HT1080 (cell line): Measurements from ENCODE around the gene RBKS. TPM values are rescaled to one million over a fixed set of nuclear protein-coding genes. Genes with fewer than 3 reads are reported as not detected.

ENCODE experiments used
- DNase-seq: peaks from one replicate; pipeline ENCODE4 v3.0.0-alpha.2; 2015; ENCODE audit warnings: low read depth
- total RNA-seq: library from RNA; depleted of rRNA; stranded (reverse); fragments of >200 nt; shearing (Covaris generic); gene quantifications from 2 replicates; pipeline ENCODE4 v1.2.3, GENCODE V29; 2014; rRNA removed

RBKS gene
- total RNA-seq, 1 experiment from 2014 or later, result 0.71 TPM

- DNase-seq, result no peak
These were observed 153.3 kb downstream of the RBKS start for GRCh38 chr2:27736890-27737204.

- DNase-seq, result no peak
These were observed 153.9 kb downstream of the RBKS start for GRCh38 chr2:27736031-27736889.

- DNase-seq, result no peak
These were observed 154.8 kb downstream of the RBKS start for GRCh38 chr2:27735263-27735904.

GRCh38 chr2:27734305-27734704, 155.9 kb downstream of the RBKS start:
- no peak for DNase-seq

Other genes starting within 250 kb of the RBKS start
- gene SUPT7L, start 226.8 kb downstream of the RBKS start, total RNA-seq, result 21.3 and 23.8 TPM in 2 replicates
- 22.6 and 26.1 TPM in 2 replicates for gene SLC4A1AP, start 226.5 kb downstream of the RBKS start, total RNA-seq
- 192 and 248 TPM in 2 replicates for gene MRPL33, start 118.7 kb downstream of the RBKS start, total RNA-seq
- gene BABAM2, start 342 bp upstream of the RBKS start, total RNA-seq, result 18.5 and 31.8 TPM in 2 replicates